Lower lobe of right lung (tissue), 2 donors: ENCODE data around the gene PROSER2. TPM values are rescaled to one million over a fixed set of nuclear protein-coding genes. Genes with fewer than 3 reads are reported as not detected.
A peak's percentile ranks its signal among the peaks of the same experiment; 100 is the strongest.

Experiments used
- ATAC-seq, 2 donors: fragments of 200-7000 bp; cut with Tn5 transposase; one replicate each; pipeline ENCODE4 v1.9.1; 2020 to 2022; ENCODE audit warnings: mild to moderate bottlenecking in 2 of 2, moderate library complexity in 2 of 2
- DNase-seq: peaks from one replicate; pipeline ENCODE4 v3.0.0-alpha.2; 2020
- H3K27ac ChIP-seq: fragments of 200-600 bp; one replicate; pipeline ENCODE4 v1.8.0; 2022
- H3K27me3 ChIP-seq: fragments of 200-600 bp; one replicate; pipeline ENCODE4 v1.8.0; 2022; ENCODE audit warnings: low read depth
- H3K36me3 ChIP-seq: fragments of 200-600 bp; one replicate; pipeline ENCODE4 v1.8.0; 2022; ENCODE audit warnings: mild to moderate bottlenecking
- H3K4me1 ChIP-seq: fragments of 200-600 bp; one replicate; pipeline ENCODE4 v1.8.0; 2022
- H3K4me3 ChIP-seq: fragments of 200-600 bp; one replicate; pipeline ENCODE4 v1.8.0; 2022; ENCODE audit warnings: mild to moderate bottlenecking
- H3K9me3 ChIP-seq: fragments of 200-600 bp; one replicate; pipeline ENCODE4 v1.8.0; 2022
- CTCF ChIP-seq: fragments of 200-600 bp; IDR thresholded peaks from one replicate; pipeline ENCODE4 v1.8.0; 2022; ENCODE audit warnings: antibody characterized with exemption, mild to moderate bottlenecking
- intact Hi-C: fragments of 100-400 bp; cut with DNase I; formaldehyde crosslinking; loops from one replicate; pipeline ENCODE4 v1.11.0; 2022
- total RNA-seq: library from RNA; stranded (reverse); fragmentation: NEBNext Ultra II Directional; extraction: Animal tissue kit (Norgen Biotek cat#: 25700); gene quantifications from one replicate; pipeline ENCODE4 v1.2.1, GENCODE V29; 2021
- donor health status: DM: no; HTN: yes; CAD: no; lungs with severe emphysema.

The PROSER2 gene
- total RNA-seq, 1 donor from 2014 or later, result 18.0 TPM

GRCh38 chr10:11878776-11879175 is 55.6 kb downstream of the PROSER2 start:
- Histone ChIP-seq H3K27ac (no peak overlapping the region), H3K4me3 (no peak overlapping the region), H3K27me3 (no peaks in the 10 kb centered on the region), H3K9me3 (no peaks in the 10 kb centered on the region), H3K36me3 (no peaks in the 10 kb centered on the region), H3K4me1 (peaks cover 25% of the 10 kb centered on the region)
- no peak for ATAC-seq
- TF ChIP-seq CTCF, result no peak
- intact Hi-C loops, result no loop called here
- no peak for DNase-seq

GRCh38 chr10:11879387-11880094 is 56.4 kb downstream of the PROSER2 start:
- no peak overlapping the region for H3K27ac ChIP-seq
- no peaks in the 10 kb centered on the region for H3K36me3 ChIP-seq
- no peaks in the 10 kb centered on the region for H3K27me3 ChIP-seq
- peaks cover 19% of the 10 kb centered on the region for H3K4me1 ChIP-seq
- ATAC-seq (no peak), DNase-seq (no peak)
- no peaks in the 10 kb centered on the region for H3K9me3 ChIP-seq
- intact Hi-C loops, result no loop called here
- TF ChIP-seq CTCF, result no peak
- H3K4me3 ChIP-seq, result no peak overlapping the region

GRCh38 chr10:11880151-11881029 is 57.2 kb downstream of the PROSER2 start:
- intact Hi-C loops, result no loop called here
- H3K27me3 ChIP-seq, result no peaks in the 10 kb centered on the region
- H3K9me3 ChIP-seq, result no peaks in the 10 kb centered on the region
- H3K4me3 ChIP-seq, result no peak overlapping the region
- ATAC-seq (no peak), DNase-seq (no peak)
- H3K4me1 ChIP-seq, result peaks cover 10% of the 10 kb centered on the region
- H3K36me3 ChIP-seq, result no peaks in the 10 kb centered on the region
- no peak for TF ChIP-seq CTCF
- no peak overlapping the region for H3K27ac ChIP-seq

GRCh38 chr10:11881030-11881476 is 57.9 kb downstream of the PROSER2 start:
- Histone ChIP-seq H3K4me1 (peaks cover 4% of the 10 kb centered on the region), H3K4me3 (no peak overlapping the region), H3K27ac (no peak overlapping the region), H3K36me3 (no peaks in the 10 kb centered on the region), H3K27me3 (no peaks in the 10 kb centered on the region), H3K9me3 (no peaks in the 10 kb centered on the region)
- ATAC-seq, result no peak
- DNase-seq, result no peak
- intact Hi-C loops, result no loop called here
- TF ChIP-seq CTCF, result no peak

- Histone ChIP-seq H3K36me3 (no peaks in the 10 kb centered on the region), H3K27me3 (no peaks in the 10 kb centered on the region), H3K9me3 (no peaks in the 10 kb centered on the region), H3K4me3 (no peak overlapping the region), H3K27ac (no peak overlapping the region), H3K4me1 (no peaks in the 10 kb centered on the region)
- no peak for TF ChIP-seq CTCF
- intact Hi-C loops, result no loop called here
- DNase-seq (no peak), ATAC-seq (peak; percentile 40 to 41)
These were observed 58.6 kb downstream of the PROSER2 start for GRCh38 chr10:11881477-11882417.
